B cell (primary cell): Measurements from ENCODE around the gene PRRT2. TPM values are rescaled to one million over a fixed set of nuclear protein-coding genes. Genes with fewer than 3 reads are reported as not detected.
A peak's percentile ranks its signal among the peaks of the same experiment; 100 is the strongest.

ENCODE experiments used
- ATAC-seq: fragments of 200-7000 bp; cut with Tn5 transposase; one replicate; pipeline ENCODE4 v1.10.0; 2021; ENCODE audit warnings: low read depth, mild to moderate bottlenecking, moderate number of reproducible peaks, moderate library complexity
- CTCF ChIA-PET: fragments of 350-600 bp; sonication (Branson Sonifier 250); formaldehyde crosslinking; loops from one replicate; lab custom pipeline; 2021; ENCODE audit warnings: antibody characterized with exemption, inconsistent platforms; lab: Charles Lee
- POLR2A ChIA-PET: fragments of 350-600 bp; sonication (Branson Sonifier 250); formaldehyde crosslinking; loops from one replicate; lab custom pipeline; 2021; ENCODE audit warnings: antibody characterized with exemption; lab: Charles Lee
- DNase-seq: peaks from one replicate; pipeline ENCODE4 v3.0.0; 2013
- H2AFZ ChIP-seq: 2 replicates; pipeline ENCODE4 v1.6.1; 2012; ENCODE audit warnings: mild to moderate bottlenecking, low read depth, low read length; ENCODE audit not compliant: insufficient read depth, poor library complexity, severe bottlenecking
- H3K27ac ChIP-seq, 2 donors: 1 replicate in 1 of 2; 2 replicates in 1 of 2; pipeline ENCODE4 v1.5.1; 2012 to 2013; ENCODE audit warnings: low read length in 2 of 2, mild to moderate bottlenecking in 2 of 2, moderate library complexity in 1 of 2
- H3K27me3 ChIP-seq, 4 experiments: fragments of 200-600 bp in 1 of 4; sonication (generic) in 1 of 4; replicated peaks in 1 of 4; 1 replicate in 2 of 4; 2 replicates in 2 of 4; pipeline versions ENCODE4 v1.6.1 to v1.7.0; 2013 to 2016; ENCODE audit warnings: low read length in 3 of 4, mild to moderate bottlenecking in 2 of 4, mixed read lengths in 1 of 4, moderate library complexity in 1 of 4; ENCODE audit not compliant: insufficient read depth in 4 of 4, control insufficient read depth in 3 of 4; ENCODE audit errors: control extremely low read depth in 1 of 4
- H3K36me3 ChIP-seq, 2 experiments: replicated peaks in 1 of 2; 1 replicate in 1 of 2; 2 replicates in 1 of 2; pipeline versions ENCODE4 v1.6.1 to v1.7.1; 2013; ENCODE audit warnings: low read length in 1 of 2; ENCODE audit not compliant: insufficient read depth in 2 of 2, control insufficient read depth in 1 of 2; ENCODE audit errors: control extremely low read depth in 1 of 2, extremely low read depth in 1 of 2
- H3K4me1 ChIP-seq, 2 donors: fragments of 200-600 bp in 1 of 2; sonication (generic) in 1 of 2; 1 replicate in 1 of 2; 2 replicates in 1 of 2; pipeline versions ENCODE4 v1.5.1 to v1.6.1; 2013 to 2017; ENCODE audit warnings: low read length in 2 of 2; ENCODE audit not compliant: control insufficient read depth in 2 of 2, insufficient read depth in 2 of 2
- H3K4me2 ChIP-seq: replicated peaks from 2 replicates; pipeline ENCODE3; 2012; ENCODE audit warnings: mild to moderate bottlenecking, low read depth, low read length; ENCODE audit not compliant: poor library complexity, severe bottlenecking
- H3K4me3 ChIP-seq, 5 experiments: fragments of 200-600 bp in 1 of 5; sonication (generic) in 1 of 5; 1 replicate in 3 of 5; 2 replicates in 2 of 5; pipeline versions ENCODE4 v1.5.1 to v1.7.0; 2011 to 2016; ENCODE audit warnings: low read length in 4 of 5, mild to moderate bottlenecking in 4 of 5, low read depth in 2 of 5, control low read depth in 1 of 5, moderate library complexity in 1 of 5; ENCODE audit not compliant: insufficient read depth in 1 of 5; ENCODE audit errors: control extremely low read depth in 1 of 5, extremely low read depth in 1 of 5
- H3K79me2 ChIP-seq: fragments of 200-600 bp; sonication (generic); one replicate; pipeline ENCODE4 v1.6.0; 2016; ENCODE audit warnings: low read length; ENCODE audit not compliant: control insufficient read depth, insufficient read depth
- H3K9ac ChIP-seq: fragments of 200-600 bp; sonication (generic); 2 replicates; pipeline ENCODE4 v1.6.1; 2017; ENCODE audit warnings: mild to moderate bottlenecking, low read length, moderate library complexity
- H3K9me3 ChIP-seq, 3 donors: one replicate each; pipeline versions ENCODE4 v1.6.1 to v1.7.1; 2013; ENCODE audit warnings: low read length in 2 of 3; ENCODE audit not compliant: control insufficient read depth in 2 of 3, insufficient read depth in 1 of 3; ENCODE audit errors: control extremely low read depth in 1 of 3
- H4K20me1 ChIP-seq: 2 replicates; pipeline ENCODE4 v1.6.0; 2012; ENCODE audit warnings: mild to moderate bottlenecking, low read length; ENCODE audit not compliant: insufficient read depth, control insufficient read depth, poor library complexity, severe bottlenecking
- H3K27ac Mint-ChIP-seq: one replicate; pipeline ENCODE4 v1.8.0; 2021; ENCODE audit warnings: mixed read lengths
- H3K27me3 Mint-ChIP-seq: one replicate; pipeline ENCODE4 v1.8.0; 2021; ENCODE audit warnings: mixed read lengths
- H3K4me1 Mint-ChIP-seq: one replicate; pipeline ENCODE4 v1.8.0; 2021; ENCODE audit warnings: mixed read lengths
- H3K4me3 Mint-ChIP-seq: one replicate; pipeline ENCODE4 v1.8.0; 2021; ENCODE audit warnings: mixed read lengths
- H3K9me3 Mint-ChIP-seq: one replicate; pipeline ENCODE4 v1.8.0; 2022; ENCODE audit warnings: mixed read lengths; ENCODE audit not compliant: insufficient read depth
- EZH2 ChIP-seq: IDR thresholded peaks from 2 replicates; pipeline ENCODE4 v1.6.1; 2012; ENCODE audit warnings: borderline replicate concordance, low read depth, mild to moderate bottlenecking, moderate library complexity, low read length; ENCODE audit not compliant: insufficient read depth, poor library complexity, severe bottlenecking
- WGBS: methylation state at CpG from one replicate; pipeline ENCODE4 v1.1.5; 2013; ENCODE audit warnings: missing lambda C conversion rate; ENCODE audit not compliant: insufficient coverage; 5-methylcytosine and 5-hydroxymethylcytosine counted together
- intact Hi-C: fragments of 100-400 bp; cut with micrococcal nuclease; formaldehyde crosslinking; loops from one replicate; pipeline ENCODE4 v1.10.0; 2022
- polyA plus RNA-seq: library from polyadenylated mRNA; depleted of rRNA; stranded (reverse); fragments of >200 nt; gene quantifications from 2 replicates; pipeline ENCODE4 v1.2.3, GENCODE V29; 2012
- total RNA-seq, 2 donors: library from RNA; stranded (reverse); fragments of 120-200 nt in 1 of 2; gene quantifications; 1 replicate in 1 of 2; 2 replicates in 1 of 2; pipeline versions ENCODE4 v1.2.3 to v1.2.4, GENCODE V29; 2013 to 2022
- TF ChIP-seq, protein P1 (sequence below): fragments of 200-600 bp; IDR thresholded peaks from one replicate; pipeline ENCODE4 v1.8.0; 2022; ENCODE audit warnings: antibody characterized with exemption, mild to moderate bottlenecking

Gene PRRT2
- total and polyA plus RNA-seq, 2 donors (not counting 1 experiment from before 2014, with no cell fraction given) = 0.79 to 3.1 TPM

DNA sequence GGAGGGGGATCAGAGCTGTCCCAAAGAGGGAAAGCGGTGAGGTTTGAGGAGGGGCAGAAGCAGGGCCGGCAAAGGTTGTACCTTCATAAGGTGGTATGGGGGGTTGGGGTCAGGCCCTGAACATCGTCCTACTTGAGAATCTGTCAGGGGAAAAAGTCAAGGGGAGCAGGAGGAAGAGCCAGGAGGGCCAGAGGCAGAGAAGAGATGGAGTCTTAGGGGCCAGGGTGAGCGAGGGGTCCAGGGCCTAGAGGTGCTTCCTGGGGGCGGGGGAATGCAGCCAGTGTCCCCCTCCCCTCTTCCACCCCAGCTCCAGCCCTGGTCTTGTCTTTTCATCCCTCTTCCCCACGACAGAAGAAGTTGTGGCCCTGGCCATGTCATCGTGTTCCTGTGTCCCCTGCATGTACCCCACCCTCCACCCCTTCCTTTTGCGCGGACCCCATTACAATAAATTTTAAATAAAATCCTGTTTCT lies 1.3 kb upstream of the PRRT2 start:
- ATAC-seq (no peak), DNase-seq (no peak)
- H3K9me3 Mint-ChIP-seq = no peaks in the 10 kb centered on the region
- Histone ChIP-seq H3K4me3 (peak overlapping the region in 4 of 5 experiments; percentile 35 to 69 (median 50)), H3K4me1 (peaks cover 57 to 63% of the 10 kb centered on the region in 2 donors), H3K9me3 (peaks cover 0 to 5% (median 0%) of the 10 kb centered on the region in 3 donors), H3K36me3 (peaks cover 2 to 18% of the 10 kb centered on the region in 2 experiments), H3K9ac (peak overlapping the region; percentile 68), H3K27ac (no peak overlapping the region), H3K4me2 (peak overlapping the region; percentile 99), H2AFZ (no peak overlapping the region), H3K27me3 (peaks cover 0 to 13% (median 5%) of the 10 kb centered on the region in 4 experiments), H4K20me1 (peaks cover 39% of the 10 kb centered on the region), H3K79me2 (peaks cover 34% of the 10 kb centered on the region)
- H3K4me1 Mint-ChIP-seq = peaks cover 52% of the 10 kb centered on the region
- POLR2A ChIA-PET = interaction anchor here (0.5 kb wide), 1 partner anchor 192 kb away, joined by 3 read pairs; no protein-coding TSS in a partner anchor
- no peaks in the 10 kb centered on the region for H3K27me3 Mint-ChIP-seq
- 51% methylated on average over 8 of the region's 9 CpGs for WGBS
- CTCF ChIA-PET = interaction anchor here (0.6 to 1.2 kb wide), 3 partner anchors 9 to 137 kb away, joined by 3 to 4 read pairs (median 3); partner anchors contain the start of gene MVP
- no peak for TF ChIP-seq EZH2
- TF ChIP-seq, protein P1, sequence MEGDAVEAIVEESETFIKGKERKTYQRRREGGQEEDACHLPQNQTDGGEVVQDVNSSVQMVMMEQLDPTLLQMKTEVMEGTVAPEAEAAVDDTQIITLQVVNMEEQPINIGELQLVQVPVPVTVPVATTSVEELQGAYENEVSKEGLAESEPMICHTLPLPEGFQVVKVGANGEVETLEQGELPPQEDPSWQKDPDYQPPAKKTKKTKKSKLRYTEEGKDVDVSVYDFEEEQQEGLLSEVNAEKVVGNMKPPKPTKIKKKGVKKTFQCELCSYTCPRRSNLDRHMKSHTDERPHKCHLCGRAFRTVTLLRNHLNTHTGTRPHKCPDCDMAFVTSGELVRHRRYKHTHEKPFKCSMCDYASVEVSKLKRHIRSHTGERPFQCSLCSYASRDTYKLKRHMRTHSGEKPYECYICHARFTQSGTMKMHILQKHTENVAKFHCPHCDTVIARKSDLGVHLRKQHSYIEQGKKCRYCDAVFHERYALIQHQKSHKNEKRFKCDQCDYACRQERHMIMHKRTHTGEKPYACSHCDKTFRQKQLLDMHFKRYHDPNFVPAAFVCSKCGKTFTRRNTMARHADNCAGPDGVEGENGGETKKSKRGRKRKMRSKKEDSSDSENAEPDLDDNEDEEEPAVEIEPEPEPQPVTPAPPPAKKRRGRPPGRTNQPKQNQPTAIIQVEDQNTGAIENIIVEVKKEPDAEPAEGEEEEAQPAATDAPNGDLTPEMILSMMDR = no peak
- H3K4me3 Mint-ChIP-seq = peak overlapping the region; percentile 88
- peak overlapping the region; percentile 76 for H3K27ac Mint-ChIP-seq
- intact Hi-C loops = loop anchor here (10.0 kb wide), 1 partner anchor 216 kb away; no protein-coding TSS in a partner anchor
